Occipital lobe (tissue), 2 donors: ENCODE measurements around the gene FKBP3. TPM values are rescaled to one million over a fixed set of nuclear protein-coding genes. Genes with fewer than 3 reads are reported as not detected.
A peak's percentile ranks its signal among the peaks of the same experiment; 100 is the strongest.
"Not testable (repeated sequence)": the region's sequence is repeated elsewhere in the genome, so short reads cannot be mapped to it uniquely, and the experiment has no call there.

Experiments
- DNase-seq: peaks from one replicate; lab custom pipeline; 2025; lab: John Stamatoyannopoulos, UW
- total RNA-seq: library from RNA; depleted of rRNA; stranded (reverse); fragments of >200 nt; gene quantifications from one replicate; pipeline ENCODE4 v1.2.3, GENCODE V29; 2014

The FKBP3 gene
- total RNA-seq, 1 donor from 2014 or later, result 97.9 TPM

DNA sequence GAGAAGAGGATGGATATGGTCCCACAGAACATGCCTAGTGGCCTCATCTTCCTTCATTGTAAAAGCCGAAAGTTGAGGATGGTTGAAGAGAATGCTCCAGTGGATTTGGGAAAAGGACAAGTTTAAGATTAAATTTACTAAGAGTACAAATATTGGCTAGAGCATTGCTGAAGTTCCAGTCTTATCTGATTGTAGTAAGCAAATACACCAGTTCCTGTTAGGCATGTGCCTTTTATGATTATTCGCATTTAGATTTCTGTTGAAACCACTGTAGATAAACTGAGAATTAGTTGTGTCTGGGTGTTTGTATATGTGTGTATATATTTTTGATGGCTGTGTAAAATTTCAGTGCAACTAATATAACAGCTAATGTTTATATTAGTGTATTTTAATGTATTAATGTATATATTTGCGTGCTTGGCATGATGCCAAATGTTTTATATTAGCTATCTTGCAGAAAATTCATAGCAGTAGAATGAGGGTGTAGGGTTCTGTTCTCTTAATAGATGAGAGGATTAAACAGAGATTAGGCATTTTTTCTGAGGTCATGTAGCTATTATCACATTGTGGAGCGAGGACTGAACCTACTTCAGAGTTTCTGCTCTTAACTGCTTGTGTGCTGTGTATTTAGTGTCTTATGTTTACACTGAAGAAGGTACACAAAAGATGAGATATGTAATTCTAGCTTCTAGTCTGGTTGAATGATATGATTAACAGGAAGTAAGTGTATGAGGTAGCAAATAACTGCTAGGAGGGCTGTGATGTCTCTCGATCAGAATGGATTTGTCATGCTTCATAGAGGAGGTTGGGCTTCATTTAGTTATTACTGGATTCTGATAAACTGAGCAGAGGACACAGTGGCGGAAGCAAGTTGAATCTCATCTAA, 21.1 kb downstream of the FKBP3 start:
- no peak for DNase-seq

DNA sequence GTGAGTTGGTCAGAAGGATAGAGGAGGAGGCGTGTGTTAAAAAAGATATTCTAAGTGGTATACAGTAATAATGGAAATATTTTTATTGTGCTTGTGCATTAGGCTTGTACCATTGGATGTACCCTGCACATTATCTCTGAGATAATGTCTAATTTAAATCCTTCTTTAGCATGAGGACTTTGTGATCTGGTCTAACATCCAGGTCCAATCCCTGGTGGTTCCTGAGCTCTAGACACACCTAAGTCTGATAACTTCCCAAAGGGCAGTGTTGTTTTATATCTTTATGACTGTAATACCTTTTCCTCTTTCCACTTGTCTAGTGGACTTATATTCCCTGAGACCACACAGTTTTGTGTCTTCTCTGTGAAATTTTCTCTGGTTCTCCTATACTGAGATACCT, 29.7 kb downstream of the FKBP3 start:
- no peak for DNase-seq

DNA sequence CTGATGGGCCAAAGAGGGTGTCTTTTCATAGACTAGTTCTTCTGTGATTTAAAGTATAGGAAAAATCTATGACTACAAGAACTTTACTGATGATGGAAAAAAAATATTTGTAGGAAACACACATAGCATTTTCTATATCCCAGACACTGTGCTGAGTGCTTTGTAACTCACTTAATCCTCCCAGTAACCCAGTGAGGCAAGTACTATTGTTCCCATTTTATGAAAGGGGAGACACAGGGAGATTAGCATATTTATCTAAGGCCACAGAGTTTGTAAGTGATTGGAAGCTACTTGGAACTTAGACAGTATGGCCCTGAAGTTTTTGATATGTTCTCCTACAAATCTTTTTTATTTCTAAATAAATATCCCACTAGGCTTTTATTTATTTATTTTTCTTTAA, 30.5 kb downstream of the FKBP3 start:
- no peak for DNase-seq

DNA sequence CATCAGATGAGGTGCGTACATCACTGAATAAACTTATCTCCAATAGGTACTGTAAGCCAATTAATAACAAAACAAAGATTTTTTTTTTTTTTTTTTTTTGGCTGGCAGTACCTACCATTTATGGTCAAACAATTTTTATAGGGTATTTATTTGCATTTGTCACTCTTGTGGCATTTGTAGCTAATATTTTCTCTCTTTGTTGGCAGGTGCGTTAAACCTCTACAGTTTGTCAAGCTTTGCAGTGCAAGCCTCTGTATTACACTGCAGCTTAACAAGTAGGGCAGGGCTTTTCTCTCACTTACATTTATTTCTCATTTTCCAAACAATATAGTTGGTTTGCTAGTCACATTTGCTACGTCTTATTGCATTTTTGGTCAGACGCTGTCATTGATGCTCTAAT, 38.1 kb downstream of the FKBP3 start:
- no peak for DNase-seq

DNA sequence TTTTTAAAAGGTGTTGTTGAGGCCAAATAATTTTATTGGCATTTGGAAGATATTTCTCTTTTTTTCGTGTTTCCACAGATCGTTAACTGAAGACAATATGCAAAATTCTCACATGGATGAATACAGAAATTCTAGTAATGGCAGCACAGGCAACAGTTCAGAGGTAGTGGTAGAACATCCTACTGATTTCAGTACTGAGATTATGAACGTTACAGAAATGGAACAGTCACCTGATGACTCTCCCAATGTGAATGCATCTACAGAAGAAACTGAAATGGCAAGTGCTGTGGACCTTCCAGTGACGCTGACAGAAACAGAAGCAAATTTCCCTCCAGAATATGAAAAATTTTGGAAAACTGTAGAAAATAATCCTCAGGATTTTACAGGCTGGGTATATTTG, 39.1 kb downstream of the FKBP3 start:
- no peak for DNase-seq

DNA sequence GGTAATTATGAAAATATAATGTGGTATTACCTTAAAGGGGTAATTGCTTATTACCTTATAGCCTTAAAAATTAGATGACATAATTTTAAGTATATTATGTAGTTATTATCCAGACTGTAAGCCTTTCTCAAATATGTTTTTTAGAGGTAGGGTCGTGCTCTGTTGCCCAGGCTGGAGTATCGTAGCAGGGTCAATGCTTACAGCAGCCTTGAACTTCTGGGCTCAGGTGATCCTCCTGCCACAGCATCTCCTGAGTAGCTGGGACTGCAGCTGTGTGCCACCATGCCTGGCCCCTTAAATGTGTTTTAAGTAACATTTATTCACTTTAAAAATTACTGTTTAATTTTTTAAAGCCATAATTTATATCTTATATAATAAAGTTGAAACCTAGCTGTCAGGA, 40.0 kb downstream of the FKBP3 start:
- no peak for DNase-seq

DNA sequence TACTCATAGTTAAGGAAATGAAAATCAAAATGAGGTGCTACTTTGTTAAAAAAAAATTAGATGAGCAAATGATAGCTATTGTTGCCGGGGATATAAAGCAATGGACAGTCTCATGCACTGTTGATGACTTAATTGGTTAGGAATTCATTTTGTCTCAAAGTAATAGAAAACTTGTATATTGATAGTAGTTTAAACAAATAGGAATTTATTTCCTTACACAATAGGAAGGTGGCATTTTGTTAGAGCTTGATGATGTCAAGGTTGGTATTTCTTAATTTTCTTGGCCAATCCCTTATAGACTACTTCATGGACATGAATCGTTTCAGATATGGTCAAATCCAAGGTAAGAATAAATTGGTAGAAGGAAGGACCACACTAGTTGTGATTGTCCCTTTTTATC, 42.6 kb downstream of the FKBP3 start:
- no peak for DNase-seq

DNA sequence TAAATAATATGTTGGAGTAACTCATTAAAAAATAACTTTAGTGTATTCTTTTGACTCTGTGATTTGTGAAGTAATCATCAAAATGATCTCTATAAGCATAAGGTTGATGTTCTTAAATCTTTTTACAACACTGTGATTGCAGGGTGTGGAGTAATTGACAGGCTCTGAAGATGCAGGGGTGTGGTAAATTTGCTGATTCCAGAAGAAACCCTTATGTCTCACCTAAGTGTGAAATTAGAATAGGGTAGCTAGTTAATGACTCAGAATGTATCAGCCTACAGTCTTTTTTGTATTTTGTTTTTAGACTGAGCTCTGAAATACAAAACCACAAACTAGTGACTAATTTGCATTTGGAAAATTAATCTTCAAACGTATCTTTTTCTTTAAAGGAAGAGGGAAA, 44.5 kb downstream of the FKBP3 start:
- no peak for DNase-seq

DNA sequence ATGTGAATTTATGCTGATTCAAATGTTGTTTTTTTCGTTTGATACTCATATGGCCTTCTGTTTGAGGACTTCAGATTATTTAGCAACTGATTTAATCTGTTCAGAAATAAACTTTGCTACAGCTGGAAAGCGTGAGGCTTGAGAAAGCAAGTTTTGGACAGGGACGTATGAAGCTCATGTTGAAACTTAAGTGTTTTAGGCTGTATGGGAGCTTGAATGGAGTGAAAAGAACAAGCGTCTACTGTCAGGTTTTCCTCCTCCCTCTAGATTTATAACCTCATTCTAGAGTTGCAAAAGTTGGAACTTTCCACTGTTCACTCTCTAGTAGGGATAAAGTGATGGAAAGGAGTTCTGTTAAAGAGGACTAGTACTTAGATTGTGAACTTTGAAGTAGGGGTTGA, 49.3 kb downstream of the FKBP3 start:
- DNase-seq, result no peak

DNA sequence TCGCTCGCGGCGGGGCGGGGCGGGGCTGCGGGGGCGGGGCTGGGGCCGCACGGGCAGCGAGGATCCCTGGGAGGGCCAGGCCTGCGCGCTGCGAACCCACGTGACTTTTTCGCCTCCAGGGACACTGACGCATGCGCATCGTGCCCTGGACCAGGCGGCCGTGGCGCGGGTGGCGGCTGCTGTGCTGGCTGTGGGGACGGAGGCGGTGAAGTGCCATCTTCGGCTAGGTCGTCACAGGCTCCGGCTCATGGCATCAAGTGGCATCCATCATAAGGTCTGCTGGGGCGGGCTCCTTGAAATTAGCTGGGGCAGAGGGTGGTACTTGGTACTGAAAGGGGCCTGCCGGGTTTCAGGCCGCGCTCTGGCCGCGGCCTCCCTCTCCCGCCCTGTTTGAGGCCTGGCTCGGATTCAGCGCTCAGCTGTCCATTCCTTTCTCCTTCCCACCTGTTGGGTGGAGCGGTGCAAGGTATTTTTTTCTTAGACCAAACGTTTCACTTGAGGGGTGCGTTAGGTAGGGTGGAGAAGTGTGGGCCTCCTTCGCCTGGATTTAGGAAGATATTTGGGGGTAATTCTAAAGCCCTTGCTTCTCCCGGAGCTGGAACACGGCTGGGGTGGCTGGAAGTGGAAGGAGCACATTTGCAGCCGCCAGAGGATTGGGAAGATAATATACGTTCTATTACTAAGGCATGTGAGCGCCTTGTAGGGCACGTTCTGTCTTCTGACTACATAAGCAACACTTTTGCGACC, 50.1 kb downstream of the FKBP3 start, which contains the start of gene PRPF39:
PRPF39 (plus strand) TSS at position 141 of the 747 bp plus-strand sequence. CDS start 11,124 bp downstream, outside the sequence.
- DNase-seq, result peak; percentile 89

DNA sequence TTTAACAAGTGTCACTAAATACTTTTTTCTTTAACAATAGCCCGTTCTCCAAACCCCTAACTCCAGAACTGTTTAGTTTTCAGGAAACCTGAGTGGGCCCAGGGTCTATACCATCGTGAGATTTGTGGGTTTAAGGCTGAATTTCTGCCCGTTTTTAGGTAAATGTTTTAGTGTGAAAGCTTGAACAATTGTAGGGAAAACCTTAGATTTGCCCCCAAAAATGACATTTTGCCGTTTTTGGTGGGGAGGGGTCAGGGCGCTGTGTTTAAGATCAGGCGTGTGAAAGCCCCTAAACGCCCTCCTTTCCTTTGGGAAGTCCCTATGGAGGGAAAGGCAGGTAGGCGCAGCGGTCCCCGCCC, 50.7 kb downstream of the FKBP3 start:
- DNase-seq, result no peak

DNA sequence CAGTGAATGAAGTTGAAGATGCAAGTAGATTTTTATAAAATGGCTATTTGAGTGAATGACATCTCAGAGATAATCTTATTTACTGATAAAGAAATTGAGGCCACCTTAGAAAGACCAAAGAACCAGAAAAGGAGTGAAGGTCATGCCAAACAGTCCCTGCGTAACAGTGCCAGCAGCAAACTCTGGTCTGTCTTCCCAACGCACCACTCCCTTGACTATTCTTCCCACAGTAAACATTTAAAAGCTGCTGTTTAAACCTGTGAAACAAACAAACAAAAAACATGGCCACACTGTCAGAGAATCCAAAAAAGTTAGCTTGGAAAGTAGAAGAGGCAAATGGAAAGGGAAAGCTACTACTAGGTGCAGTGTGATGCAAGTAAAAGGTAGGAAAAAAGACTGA, 51.9 kb downstream of the FKBP3 start:
- DNase-seq, result no peak

DNA sequence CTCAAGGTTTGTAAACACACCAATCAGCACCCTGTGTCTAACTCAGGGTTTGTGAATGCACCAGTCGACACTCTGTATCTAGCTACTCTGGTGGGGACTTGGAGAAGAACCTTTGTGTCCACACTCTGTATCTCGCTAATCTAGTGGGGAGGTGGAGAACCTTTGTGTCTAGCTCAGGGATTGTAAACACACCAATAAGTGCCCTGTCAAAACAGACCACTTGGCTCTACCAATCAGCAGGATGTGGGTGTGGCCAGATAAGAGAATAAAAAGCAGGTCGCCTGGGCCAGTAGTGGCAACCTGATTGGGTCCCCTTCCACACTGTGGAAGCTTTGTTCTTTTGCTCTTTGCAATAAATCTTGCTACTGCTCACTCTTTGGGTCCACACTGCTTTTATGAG, 53.2 kb downstream of the FKBP3 start:
- not testable (repeated sequence) for DNase-seq

DNA sequence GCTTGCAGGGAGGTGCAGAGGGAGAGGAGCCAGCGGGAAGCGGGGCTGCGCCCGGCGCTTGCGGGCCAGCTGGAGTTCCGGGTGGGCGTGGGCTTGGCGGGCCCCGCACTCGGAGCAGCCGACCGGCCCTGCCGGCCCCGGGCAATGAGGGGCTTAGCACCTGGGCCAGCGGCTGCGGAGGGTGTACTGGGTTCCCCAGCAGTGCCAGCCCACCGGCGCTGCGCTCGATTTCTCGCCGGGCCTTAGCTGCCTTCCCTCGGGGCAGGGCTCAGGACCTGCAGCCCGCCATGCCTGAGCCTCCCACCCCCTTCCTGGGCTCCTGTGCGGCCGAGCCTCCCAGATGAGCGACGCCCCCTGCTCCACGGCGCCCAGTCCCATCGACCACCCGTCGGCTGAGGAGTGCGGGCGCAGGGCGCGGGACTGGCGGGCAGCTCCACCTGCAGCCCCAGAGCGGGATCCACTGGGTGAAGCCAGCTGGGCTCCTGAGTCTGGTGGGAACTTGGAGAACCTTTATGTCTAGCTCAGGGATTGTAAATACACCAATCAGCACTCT, 53.8 kb downstream of the FKBP3 start:
- not testable (repeated sequence) for DNase-seq

DNA sequence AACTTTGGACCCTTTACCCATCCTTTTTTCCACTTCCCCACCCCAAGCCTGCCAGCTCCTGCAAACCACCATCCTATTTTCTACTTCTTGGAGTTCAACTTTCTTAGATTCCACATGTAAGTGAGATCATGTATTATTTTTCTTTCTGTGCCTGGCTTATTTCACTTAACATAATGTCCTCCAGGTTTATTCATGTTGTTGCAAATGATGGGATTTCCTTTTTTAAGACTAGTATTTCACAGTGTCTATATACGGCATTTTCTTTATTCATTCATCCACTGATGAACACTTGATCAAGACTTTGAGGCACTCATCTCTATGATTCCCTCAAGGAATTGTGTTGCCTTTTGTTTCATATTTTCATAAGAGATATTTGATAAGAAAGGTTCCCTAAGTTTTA, 56.0 kb downstream of the FKBP3 start:
- no peak for DNase-seq

DNA sequence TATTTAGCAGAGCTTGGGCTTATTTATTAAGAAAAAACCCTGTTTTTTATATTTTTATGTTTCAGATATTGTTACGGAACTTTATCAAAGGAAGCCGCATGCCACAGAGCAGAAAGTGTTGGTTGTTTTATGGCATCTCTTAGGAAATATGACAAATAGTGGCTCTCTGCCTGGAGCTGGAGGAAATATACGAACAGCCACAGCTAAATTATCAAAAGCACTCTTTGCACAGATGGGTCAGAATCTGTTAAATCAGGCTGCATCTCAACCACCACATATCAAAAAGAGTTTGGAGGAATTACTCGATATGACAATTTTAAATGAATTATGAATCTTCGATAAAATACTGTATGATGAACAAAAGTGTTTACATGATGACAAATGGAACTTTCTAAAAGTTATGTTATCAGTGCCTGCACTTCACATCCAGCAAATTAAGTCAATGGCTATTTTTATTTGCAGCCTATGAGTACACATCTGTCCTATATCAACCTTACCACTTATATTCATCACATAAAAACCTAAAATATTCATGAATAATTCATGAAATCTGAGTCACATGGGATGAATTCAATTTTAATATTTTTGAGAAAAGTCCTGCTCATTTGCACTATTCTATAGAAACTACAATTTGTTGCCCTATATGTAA, 60.9 kb downstream of the FKBP3 start:
- no peak for DNase-seq

DNA sequence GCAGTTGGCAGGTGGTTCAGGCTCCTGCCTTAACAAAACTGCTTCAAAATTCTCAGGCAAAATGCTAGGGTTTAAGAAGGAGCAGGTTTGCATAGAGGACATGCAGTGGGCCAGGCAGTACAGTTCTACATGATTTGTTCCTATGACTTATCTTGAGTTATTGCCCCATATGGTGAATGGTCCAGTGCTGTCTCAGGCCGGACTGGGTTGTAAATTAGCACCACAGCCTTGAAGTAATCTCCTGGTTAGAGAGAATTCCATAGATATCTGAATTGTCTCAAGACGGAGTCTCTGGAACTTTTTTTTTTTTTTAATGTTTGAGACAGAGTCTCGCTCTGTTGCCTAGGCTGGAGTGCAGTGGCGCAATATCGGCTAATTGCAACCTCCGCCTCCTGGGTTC, 62.2 kb downstream of the FKBP3 start:
- DNase-seq, result no peak

DNA sequence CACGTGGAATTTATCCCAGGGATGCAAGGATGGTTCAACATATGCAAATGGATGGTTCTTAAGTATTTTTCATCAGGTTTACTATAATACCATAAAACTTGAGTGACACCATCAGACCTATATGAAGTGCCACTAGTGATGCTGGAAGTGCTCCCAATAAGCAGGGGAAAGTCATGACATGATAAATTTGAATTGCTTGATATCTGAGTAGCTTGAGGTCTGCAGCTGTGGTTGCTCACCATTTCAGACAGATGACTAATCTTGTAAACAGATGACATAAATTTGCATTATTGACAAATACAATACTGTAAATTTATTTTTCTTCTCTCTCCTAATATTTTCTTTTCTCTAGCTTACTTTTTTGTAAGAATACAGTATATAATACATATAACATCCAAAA, 64.1 kb downstream of the FKBP3 start:
- DNase-seq, result no peak

DNA sequence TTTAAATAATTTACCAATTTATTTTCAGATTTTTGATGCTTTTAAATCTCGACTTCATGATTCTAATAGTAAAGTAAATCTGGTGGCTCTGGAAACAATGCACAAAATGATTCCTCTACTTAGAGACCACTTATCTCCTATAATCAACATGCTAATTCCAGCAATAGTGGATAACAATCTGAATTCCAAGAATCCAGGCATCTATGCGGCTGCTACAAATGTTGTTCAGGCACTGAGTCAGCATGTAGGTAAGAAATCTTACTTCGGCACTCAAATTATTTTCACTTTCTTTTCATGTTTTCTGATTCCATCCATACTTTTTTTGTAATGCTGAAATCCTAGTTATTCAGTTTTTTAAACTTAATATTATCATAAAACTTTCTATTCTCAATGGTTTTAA, 65.9 kb downstream of the FKBP3 start:
- no peak for DNase-seq

DNA sequence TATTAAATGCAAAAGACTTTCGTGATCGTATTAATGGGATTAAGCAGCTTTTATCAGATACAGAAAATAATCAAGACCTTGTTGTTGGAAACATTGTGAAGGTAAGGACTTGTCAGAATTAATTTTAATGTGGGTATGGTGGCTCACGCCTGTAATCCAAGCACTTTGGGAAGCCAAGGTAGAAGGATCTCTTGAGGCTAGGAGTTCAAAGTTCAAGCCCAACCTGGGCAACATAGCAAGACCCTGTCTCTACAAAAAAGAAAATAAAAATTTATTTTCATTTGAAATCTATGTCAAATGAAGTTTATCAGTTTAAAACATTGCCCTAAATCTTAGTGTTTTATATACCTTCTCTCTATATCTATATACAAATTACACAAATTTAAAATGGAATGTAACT, 67.6 kb downstream of the FKBP3 start:
- no peak for DNase-seq

DNA sequence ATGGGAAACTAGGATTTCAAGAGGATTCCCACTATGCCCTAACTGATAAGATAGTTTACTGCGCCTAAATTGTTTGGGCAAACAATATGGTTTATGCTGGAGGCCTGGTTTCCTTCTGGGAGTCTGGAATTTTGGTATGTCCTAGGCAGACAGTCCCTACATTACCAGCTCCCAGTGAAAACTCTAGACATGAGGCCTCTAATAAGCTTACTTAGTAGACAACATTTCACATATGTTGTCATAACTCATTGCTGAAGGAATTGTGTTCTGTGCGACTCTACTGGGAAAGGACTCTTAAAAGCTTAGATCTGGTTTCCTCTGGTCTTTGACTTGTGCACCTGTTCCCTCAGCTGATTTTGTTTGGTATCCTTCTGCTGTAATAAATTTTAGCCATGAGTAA, 68.3 kb downstream of the FKBP3 start:
- DNase-seq, result no peak
